Spleen (tissue), 11 donors: ENCODE results near the gene CHD9. TPM values are rescaled to one million over a fixed set of nuclear protein-coding genes. Genes with fewer than 3 reads are reported as not detected.

Experiments used
- DNase-seq: peaks from one replicate; pipeline ENCODE4 v3.0.0-alpha.2; 2020
- H3K27ac ChIP-seq, 8 donors: fragments of 200-600 bp; sonication (generic) in 7 of 8; 1 replicate in 4 of 8; 2 replicates in 4 of 8; pipeline versions ENCODE4 v1.5.0 to v1.8.0; 2016 to 2021; ENCODE audit warnings: inconsistent platforms in 4 of 8, mild to moderate bottlenecking in 4 of 8, moderate library complexity in 1 of 8
- H3K27me3 ChIP-seq, 7 donors: fragments of 200-600 bp; sonication (generic) in 6 of 7; replicated peaks in 1 of 7; 1 replicate in 4 of 7; 2 replicates in 3 of 7; pipeline versions ENCODE4 v1.5.0 to v1.8.0; 2016 to 2021; ENCODE audit warnings: inconsistent platforms in 3 of 7, mild to moderate bottlenecking in 1 of 7
- H3K36me3 ChIP-seq, 6 donors: fragments of 200-600 bp; sonication (generic) in 5 of 6; 1 replicate in 4 of 6; 2 replicates in 2 of 6; pipeline versions ENCODE4 v1.5.0 to v1.8.0; 2016 to 2021; ENCODE audit warnings: inconsistent platforms in 2 of 6
- H3K4me1 ChIP-seq, 6 donors: fragments of 200-600 bp; sonication (generic) in 5 of 6; 1 replicate in 3 of 6; 2 replicates in 3 of 6; pipeline versions ENCODE4 v1.5.0 to v1.8.0; 2016 to 2021; ENCODE audit warnings: inconsistent platforms in 3 of 6
- H3K4me3 ChIP-seq, 8 donors: fragments of 200-600 bp; sonication (generic) in 7 of 8; 1 replicate in 4 of 8; 2 replicates in 4 of 8; pipeline versions ENCODE4 v1.5.0 to v1.8.0; 2016 to 2021; ENCODE audit warnings: inconsistent platforms in 4 of 8, mild to moderate bottlenecking in 4 of 8, moderate library complexity in 2 of 8
- H3K9me3 ChIP-seq, 8 donors: fragments of 200-600 bp; sonication (generic) in 7 of 8; 1 replicate in 4 of 8; 2 replicates in 4 of 8; pipeline versions ENCODE4 v1.5.0 to v1.8.0; 2016 to 2021; ENCODE audit warnings: inconsistent platforms in 4 of 8
- CTCF ChIP-seq, 11 experiments: fragments of 200-600 bp in 7 of 11; fragments of 450-650 bp in 4 of 11; sonication (generic) in 4 of 11; IDR thresholded peaks in 8 of 11; conservative IDR thresholded peaks in 3 of 11; 1 replicate in 7 of 11; 2 replicates in 4 of 11; pipeline versions ENCODE4 v1.4.0 to v1.8.0; 2016 to 2021; ENCODE audit warnings: antibody characterized with exemption in 11 of 11, inconsistent platforms in 4 of 11, mild to moderate bottlenecking in 1 of 11
- POLR2A ChIP-seq, 3 donors: fragments of 450-650 bp; IDR thresholded peaks; one replicate each; pipeline ENCODE4 v1.5.1; 2017; ENCODE audit warnings: antibody characterized with exemption in 3 of 3, mild to moderate bottlenecking in 1 of 3
- POLR2AphosphoS5 ChIP-seq, 3 donors: sonication (generic); formaldehyde crosslinking; IDR thresholded peaks; one replicate each; pipeline ENCODE4 v1.5.1; 2017; ENCODE audit warnings: antibody characterized with exemption in 3 of 3
- WGBS, 5 donors: extraction: QIAGEN DNeasy Blood & Tissue Kit in 3 of 5; methylation state at CpG; one replicate each; pipeline versions ENCODE4 v1.1.5 to v1.1.7; 2013 to 2018; 5-methylcytosine and 5-hydroxymethylcytosine counted together
- intact Hi-C: fragments of 100-400 bp; cut with DNase I; formaldehyde crosslinking; loops from one replicate; pipeline ENCODE4 v1.15.0; 2023; ENCODE audit warnings: low total_unique reads
- polyA plus RNA-seq, 3 donors: library from polyadenylated mRNA; stranded (reverse); fragments of 200-250 nt; gene quantifications; one replicate each; pipeline ENCODE4 v1.2.1, GENCODE V29; 2013
- total RNA-seq, 7 donors: library from RNA; depleted of rRNA in 3 of 7; stranded (reverse); fragments of >200 nt in 3 of 7; fragmentation: NEBNext Ultra II Directional in 4 of 7; extraction: Animal tissue kit (Norgen Biotek cat#: 25700) in 4 of 7; gene quantifications; one replicate each; pipeline versions ENCODE4 v1.1.0 to v1.2.1, GENCODE V29; 2016 to 2021
- donor health status: healthy with polysubstance abuse.
- donor health status: DM: no; HTN: no; CAD: no; lungs with moderate emphysema.
- donor health status: DM: no; HTN: no; CAD: no.
- donor health status: Bipolar disorder and iron deficiency.
- donor health status: healthy.
- donor health status: DM: no; HTN: no; CAD: no.
- donor health status: DM: yes; HTN: yes; CAD: no.

The CHD9 gene
- total and polyA plus RNA-seq, 10 donors: 16.7 to 93.3 (median 76.0) TPM

DNA sequence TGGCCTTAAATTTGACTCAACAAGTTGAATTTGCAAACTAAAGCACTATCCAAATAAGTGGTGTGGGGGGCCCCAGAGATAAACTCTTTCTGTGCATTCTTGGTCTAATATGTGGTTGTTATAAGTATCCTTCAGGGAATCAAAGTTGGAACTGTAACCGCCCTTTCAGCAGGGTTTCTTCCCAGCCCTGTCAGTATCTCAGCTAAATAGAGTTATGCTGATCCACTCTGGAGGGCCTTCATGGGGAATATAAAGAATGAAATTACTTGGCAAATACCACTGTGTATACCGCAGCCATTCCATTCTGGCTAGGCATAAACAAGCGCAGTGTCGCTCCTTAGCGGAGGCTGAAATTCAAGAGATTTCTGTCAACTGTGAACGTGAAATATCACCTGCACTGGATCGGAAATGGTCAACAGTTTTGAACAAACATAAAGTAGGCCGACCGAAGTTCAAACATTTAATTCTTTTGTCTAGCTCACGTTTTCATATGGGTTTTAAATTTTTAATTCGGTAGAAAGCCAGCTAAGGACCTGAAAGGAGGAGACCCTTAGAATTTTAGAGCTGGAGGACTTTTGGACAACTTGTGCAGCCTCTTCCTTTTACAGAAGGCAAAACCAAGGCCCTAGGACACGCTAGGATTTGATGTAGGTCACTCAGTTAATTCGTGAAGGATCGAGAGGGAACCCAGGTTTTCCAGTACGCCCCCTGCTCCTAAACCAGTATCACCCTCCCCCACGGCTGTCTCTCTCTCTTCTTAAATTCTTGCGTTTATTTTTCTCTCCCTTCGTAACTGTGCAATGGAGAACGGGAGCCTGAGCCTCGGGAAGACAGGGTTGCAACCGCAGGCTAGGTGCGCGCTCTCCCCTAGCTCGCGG lies 74.7 kb downstream of the CHD9 start:
- Histone ChIP-seq H3K27ac (peak overlapping the region; percentile 85 to 98 (median 96)), H3K36me3 (no peaks in the 10 kb centered on the region), H3K4me3 (peak overlapping the region; percentile 61 to 94 (median 86)), H3K9me3 (no peaks in the 10 kb centered on the region), H3K27me3 (no peaks in the 10 kb centered on the region), H3K4me1 (peaks cover 0 to 54% (median 25%) of the 10 kb centered on the region in 6 donors)
- WGBS, 5 donors: 41 to 45% (median 42%) methylated on average over 25 of the region's 25 CpGs
- DNase-seq: no peak
- intact Hi-C loops: loop anchor here (10.0 kb wide), 2 partner anchors 75 to 85 kb away; partner anchors contain the start of genes CHD9 and CHD9NB
- no peak for TF ChIP-seq CTCF (IDR thresholded peaks at IDR 0.05 in 8 of 11, conservative IDR thresholded peaks at IDR 0.05 in 3 of 11)
- TF ChIP-seq POLR2A (IDR thresholded peaks at IDR 0.05): no peak
- no peak for TF ChIP-seq POLR2AphosphoS5 (IDR thresholded peaks at IDR 0.05)

DNA sequence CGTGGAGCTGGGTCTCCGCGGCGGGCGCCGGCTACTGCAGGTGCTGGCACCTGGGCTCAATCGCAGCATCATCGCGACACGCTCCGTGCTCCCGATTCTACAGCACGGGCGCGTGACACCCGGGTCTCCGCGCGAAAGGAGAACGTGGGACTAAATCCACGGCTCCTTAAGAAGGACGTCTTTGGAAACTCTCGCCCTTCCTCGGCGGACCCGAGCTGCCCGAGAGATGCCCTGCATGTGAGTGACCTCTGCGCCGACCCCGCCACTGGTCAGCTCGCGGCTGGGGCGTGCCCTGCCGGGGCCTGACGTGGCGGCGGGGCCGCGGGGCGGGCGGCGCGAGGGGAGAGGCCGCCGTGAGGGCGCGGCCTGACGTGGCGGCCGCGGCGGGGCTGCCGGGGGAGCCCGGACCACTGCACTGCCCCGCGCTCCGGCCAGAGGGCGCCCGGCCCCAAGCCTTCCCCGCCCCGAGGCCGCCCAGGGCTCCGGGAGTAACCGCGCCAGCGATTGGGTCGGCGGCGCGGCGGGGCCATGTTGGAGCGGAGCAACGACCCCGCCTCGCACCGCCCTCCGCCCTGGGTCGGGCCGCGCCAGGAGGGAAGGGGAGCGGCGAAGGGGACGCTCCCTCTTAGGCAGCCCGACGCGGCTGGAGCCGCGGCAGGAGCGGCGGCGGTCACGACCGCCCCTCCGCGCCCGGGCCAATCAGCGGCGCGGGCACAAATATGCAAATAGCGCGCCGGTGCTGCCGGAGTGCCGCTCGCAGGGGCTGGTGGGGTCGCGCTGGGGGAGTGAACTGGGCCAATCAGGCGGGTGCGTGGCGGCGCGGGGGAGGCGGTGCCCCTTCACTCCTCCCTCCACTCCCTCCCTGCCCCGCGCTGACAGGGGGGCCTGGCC lies 75.6 kb downstream of the CHD9 start:
- WGBS, 5 donors: 0 to 1% (median 0%) methylated on average over 40 to 115 of the region's 115 CpGs
- peaks cover 0 to 56% (median 25%) of the 10 kb centered on the region in 6 donors for H3K4me1 ChIP-seq
- intact Hi-C loops: loop anchor here (10.0 kb wide), 2 partner anchors 76 to 84 kb away; partner anchors contain the start of genes CHD9 and CHD9NB
- H3K27ac ChIP-seq: peak overlapping the region; percentile 85 to 98 (median 96)
- no peaks in the 10 kb centered on the region for H3K36me3 ChIP-seq
- no peaks in the 10 kb centered on the region for H3K9me3 ChIP-seq
- H3K4me3 ChIP-seq: peak overlapping the region; percentile 61 to 94 (median 86)
- DNase-seq: peak; percentile 99
- H3K27me3 ChIP-seq: no peaks in the 10 kb centered on the region
- peak; percentile 78 to 85 (median 84) for TF ChIP-seq POLR2AphosphoS5 (IDR thresholded peaks at IDR 0.05)
- TF ChIP-seq POLR2A (IDR thresholded peaks at IDR 0.05): peak in 1 of 3 donors; percentile 17
- TF ChIP-seq CTCF (IDR thresholded peaks at IDR 0.05 in 8 of 11, conservative IDR thresholded peaks at IDR 0.05 in 3 of 11): peak in 10 of 11 experiments; percentile 9 to 88 (median 72)

DNA sequence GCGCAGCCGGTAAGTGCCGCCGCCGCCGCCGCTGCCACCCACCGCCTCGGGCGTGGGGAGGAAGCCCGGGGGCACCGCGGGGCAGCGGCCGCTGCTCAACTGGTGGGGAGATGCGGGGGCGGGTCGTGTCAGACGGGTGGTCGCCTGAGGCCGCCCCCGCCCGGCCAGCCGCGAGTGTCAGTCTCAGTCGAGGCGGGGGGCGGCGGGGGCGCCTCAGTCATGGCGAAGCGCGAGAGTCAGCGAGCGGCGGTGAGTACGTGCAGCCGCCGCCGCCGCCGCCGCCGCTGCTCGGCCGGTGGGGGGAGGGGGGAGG lies 76.2 kb downstream of the CHD9 start:
- DNase-seq: no peak
- Histone ChIP-seq H3K27ac (peak overlapping the region; percentile 85 to 98 (median 96)), H3K4me3 (peak overlapping the region; percentile 61 to 94 (median 86)), H3K36me3 (no peaks in the 10 kb centered on the region), H3K27me3 (no peaks in the 10 kb centered on the region), H3K9me3 (no peaks in the 10 kb centered on the region), H3K4me1 (peaks cover 0 to 56% (median 25%) of the 10 kb centered on the region in 6 donors)
- intact Hi-C loops: loop anchor here (10.0 kb wide), 2 partner anchors 76 to 84 kb away; partner anchors contain the start of genes CHD9 and CHD9NB
- WGBS, 5 donors: 0 to 3% (median 1%) methylated on average over 8 to 46 of the region's 46 CpGs
- TF ChIP-seq CTCF (IDR thresholded peaks at IDR 0.05 in 8 of 11, conservative IDR thresholded peaks at IDR 0.05 in 3 of 11): no peak
- no peak for TF ChIP-seq POLR2A (IDR thresholded peaks at IDR 0.05)
- no peak for TF ChIP-seq POLR2AphosphoS5 (IDR thresholded peaks at IDR 0.05)
